GM18520 (cell line): Measurements from ENCODE around the gene SP1.
"Not testable (repeated sequence)": the region's sequence is repeated elsewhere in the genome, so short reads cannot be mapped to it uniquely, and the experiment has no call there.

Source experiments
- ATAC-seq: cut with Tn5 transposase; IDR thresholded peaks from one replicate; pipeline ENCODE4 v1.9.1; 2021; ENCODE audit not compliant: unreplicated experiment

The SP1 gene

GRCh38 chr12:53358836-53359419 is 21.0 kb upstream of the SP1 start:
- no peak for ATAC-seq

- not testable (repeated sequence) for ATAC-seq
Observed at GRCh38 chr12:53361638-53362037, 18.3 kb upstream of the SP1 start.

- no peak for ATAC-seq
Observed at GRCh38 chr12:53365245-53365904, 14.6 kb upstream of the SP1 start.

- ATAC-seq: not testable (repeated sequence)
Observed at GRCh38 chr12:53373554-53374133, 6.3 kb upstream of the SP1 start.

GRCh38 chr12:53374277-53374676 is 5.7 kb upstream of the SP1 start:
- ATAC-seq: not testable (repeated sequence)

GRCh38 chr12:53376747-53377146 is 3.2 kb upstream of the SP1 start:
- no peak for ATAC-seq

GRCh38 chr12:53378222-53378621 is 1.8 kb upstream of the SP1 start:
- ATAC-seq: no peak

- no peak for ATAC-seq
Observed at GRCh38 chr12:53378724-53379388, 1.1 kb upstream of the SP1 start.

- ATAC-seq: peak; percentile 63
Observed at GRCh38 chr12:53379389-53380103, 430 bp upstream of the SP1 start.

GRCh38 chr12:53380794-53381730 is 1.1 kb downstream of the SP1 start:
- no peak for ATAC-seq

GRCh38 chr12:53381731-53382630 is 2.0 kb downstream of the SP1 start:
- ATAC-seq: no peak

GRCh38 chr12:53383258-53383657 is 3.3 kb downstream of the SP1 start:
- no peak for ATAC-seq

GRCh38 chr12:53386381-53386780 is 6.4 kb downstream of the SP1 start:
- not testable (repeated sequence) for ATAC-seq

GRCh38 chr12:53388932-53389331 is 9.0 kb downstream of the SP1 start:
- no peak for ATAC-seq

- ATAC-seq: no peak
Observed at GRCh38 chr12:53389702-53390101, 9.7 kb downstream of the SP1 start.

- ATAC-seq: no peak
Observed at GRCh38 chr12:53391724-53392123, 11.7 kb downstream of the SP1 start.

GRCh38 chr12:53399896-53400295 is 19.9 kb downstream of the SP1 start:
- ATAC-seq: no peak

- not testable (repeated sequence) for ATAC-seq
Observed at GRCh38 chr12:53402351-53402750, 22.4 kb downstream of the SP1 start.

- ATAC-seq: no peak
Observed at GRCh38 chr12:53402871-53403270, 22.9 kb downstream of the SP1 start.
